Trophoblast cell (in vitro differentiated cells and primary cell): Measurements from ENCODE around the gene ZBTB7C.

Experiments used
- DNase-seq, 2 donors: peaks; one replicate each; pipeline ENCODE4 v3.0.0-alpha.2; 2016
- H2AFZ ChIP-seq: 2 replicates; pipeline ENCODE4 v1.6.1; 2013; ENCODE audit warnings: low read length, moderate library complexity, mild to moderate bottlenecking; ENCODE audit not compliant: insufficient read depth, poor library complexity
- H2AK5ac ChIP-seq: 2 replicates; pipeline ENCODE4 v1.6.1; 2013; ENCODE audit warnings: mild to moderate bottlenecking, low read length
- H2BK120ac ChIP-seq: 2 replicates; pipeline ENCODE4 v1.6.1; 2013; ENCODE audit warnings: low read length, mild to moderate bottlenecking, moderate library complexity; ENCODE audit not compliant: insufficient read depth, poor library complexity
- H2BK12ac ChIP-seq: 2 replicates; pipeline ENCODE4 v1.6.1; 2013; ENCODE audit warnings: mild to moderate bottlenecking, low read length, moderate library complexity
- H2BK5ac ChIP-seq: 2 replicates; pipeline ENCODE4 v1.6.1; 2013; ENCODE audit warnings: low read length, low read depth, moderate library complexity, mild to moderate bottlenecking; ENCODE audit not compliant: poor library complexity
- H3K14ac ChIP-seq: 2 replicates; pipeline ENCODE4 v1.6.1; 2013; ENCODE audit warnings: mild to moderate bottlenecking, low read length
- H3K18ac ChIP-seq: 2 replicates; pipeline ENCODE4 v1.6.1; 2013; ENCODE audit warnings: mild to moderate bottlenecking, low read length
- H3K23ac ChIP-seq: 2 replicates; pipeline ENCODE4 v1.6.1; 2013; ENCODE audit warnings: low read length
- H3K27ac ChIP-seq: 2 replicates; pipeline ENCODE4 v1.5.1; 2013; ENCODE audit warnings: low read depth, mild to moderate bottlenecking, inconsistent platforms, low read length, moderate library complexity
- H3K27me3 ChIP-seq: 2 replicates; pipeline ENCODE4 v1.6.1; 2013; ENCODE audit warnings: inconsistent platforms, mild to moderate bottlenecking, low read length, moderate library complexity; ENCODE audit not compliant: insufficient read depth
- H3K36me3 ChIP-seq, 2 experiments: 1 replicate in 1 of 2; 2 replicates in 1 of 2; pipeline ENCODE4 v1.6.1; 2013; ENCODE audit warnings: low read length in 2 of 2, mild to moderate bottlenecking in 2 of 2, moderate library complexity in 1 of 2; ENCODE audit not compliant: insufficient read depth in 2 of 2, control insufficient read depth in 1 of 2
- H3K4ac ChIP-seq: 2 replicates; pipeline ENCODE4 v1.6.1; 2013; ENCODE audit warnings: low read depth, mild to moderate bottlenecking, low read length, moderate library complexity
- H3K4me1 ChIP-seq, 2 experiments: 1 replicate in 1 of 2; 2 replicates in 1 of 2; pipeline ENCODE4 v1.6.1; 2013; ENCODE audit warnings: low read length in 2 of 2, mild to moderate bottlenecking in 2 of 2, moderate library complexity in 1 of 2; ENCODE audit not compliant: insufficient read depth in 2 of 2, control insufficient read depth in 1 of 2
- H3K4me2 ChIP-seq: 2 replicates; pipeline ENCODE4 v1.6.1; 2013; ENCODE audit warnings: inconsistent platforms, mild to moderate bottlenecking, low read length, moderate library complexity
- H3K4me3 ChIP-seq: 2 replicates; pipeline ENCODE4 v1.5.1; 2013; ENCODE audit warnings: mild to moderate bottlenecking, low read depth, low read length, inconsistent platforms
- H3K79me1 ChIP-seq: one replicate; pipeline ENCODE4 v1.6.1; 2013; ENCODE audit warnings: low read length
- H3K79me2 ChIP-seq: 2 replicates; pipeline ENCODE4 v1.6.1; 2013; ENCODE audit warnings: low read length, mild to moderate bottlenecking; ENCODE audit not compliant: control insufficient read depth, insufficient read depth, poor library complexity
- H3K9ac ChIP-seq: 2 replicates; pipeline ENCODE4 v1.6.1; 2013; ENCODE audit warnings: mild to moderate bottlenecking, low read length
- H3K9me3 ChIP-seq: 2 replicates; pipeline ENCODE4 v1.6.1; 2013; ENCODE audit warnings: low read depth, mild to moderate bottlenecking, control low read depth, inconsistent platforms, low read length; ENCODE audit not compliant: insufficient read depth
- H4K12ac ChIP-seq: 2 replicates; pipeline ENCODE4 v1.6.1; 2013; ENCODE audit warnings: low read depth, mild to moderate bottlenecking, low read length, moderate library complexity
- H4K8ac ChIP-seq: 2 replicates; pipeline ENCODE4 v1.6.1; 2013; ENCODE audit warnings: low read depth, mild to moderate bottlenecking, low read length, moderate library complexity
- H4K91ac ChIP-seq: one replicate; pipeline ENCODE4 v1.6.1; 2013; ENCODE audit warnings: low read depth, mild to moderate bottlenecking, low read length, moderate library complexity
- WGBS: extraction: QIAGEN DNeasy Blood & Tissue Kit; methylation state at CpG from one replicate; pipeline ENCODE4 v1.1.7; 2013; ENCODE audit warnings: missing lambda C conversion rate; ENCODE audit not compliant: insufficient read length, insufficient coverage; ENCODE audit errors: extremely low coverage; 5-methylcytosine and 5-hydroxymethylcytosine counted together

ZBTB7C gene

DNA sequence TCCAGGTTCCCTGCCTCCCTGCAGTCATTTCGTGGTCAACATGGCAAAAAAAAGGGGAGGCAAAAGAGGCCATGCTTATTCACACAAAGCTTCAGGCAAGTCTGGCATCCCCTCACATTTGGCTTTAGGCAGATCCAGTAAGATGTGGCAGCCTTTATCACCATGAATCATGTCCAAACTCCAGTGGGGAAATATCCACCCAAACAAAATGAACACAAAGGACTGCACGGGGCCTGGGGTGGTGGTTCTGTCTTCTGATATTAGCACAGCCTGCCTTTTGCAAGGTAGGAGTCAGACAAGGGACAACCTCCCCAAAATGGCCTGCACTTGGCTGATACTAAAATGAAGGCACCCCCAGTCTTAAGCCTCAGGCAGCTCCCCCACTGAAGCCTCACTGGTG lies 129.9 kb downstream of the ZBTB7C start:
- H4K91ac ChIP-seq, result no peak overlapping the region
- no peak overlapping the region for H4K12ac ChIP-seq
- H3K4me3 ChIP-seq, result no peak overlapping the region
- H2BK120ac ChIP-seq, result no peak overlapping the region
- H3K23ac ChIP-seq, result no peak overlapping the region
- no peak for DNase-seq
- peaks cover 2% of the 10 kb centered on the region for H3K9me3 ChIP-seq
- no peaks in the 10 kb centered on the region for H3K36me3 ChIP-seq
- H4K8ac ChIP-seq, result no peak overlapping the region
- no CpG with 5 or more reads among the region's 2 CpGs for WGBS
- no peak overlapping the region for H3K27ac ChIP-seq
- H3K79me1 ChIP-seq, result no peaks in the 10 kb centered on the region
- no peak overlapping the region for H3K4me2 ChIP-seq
- H3K4me1 ChIP-seq, result no peaks in the 10 kb centered on the region
- H3K4ac ChIP-seq, result no peak overlapping the region
- no peak overlapping the region for H3K9ac ChIP-seq
- no peak overlapping the region for H2BK5ac ChIP-seq
- H3K18ac ChIP-seq, result no peak overlapping the region
- H2BK12ac ChIP-seq, result no peak overlapping the region
- H3K14ac ChIP-seq, result no peak overlapping the region
- H2AFZ ChIP-seq, result no peak overlapping the region
- H3K79me2 ChIP-seq, result no peaks in the 10 kb centered on the region
- no peak overlapping the region for H2AK5ac ChIP-seq
- H3K27me3 ChIP-seq, result no peaks in the 10 kb centered on the region

DNA sequence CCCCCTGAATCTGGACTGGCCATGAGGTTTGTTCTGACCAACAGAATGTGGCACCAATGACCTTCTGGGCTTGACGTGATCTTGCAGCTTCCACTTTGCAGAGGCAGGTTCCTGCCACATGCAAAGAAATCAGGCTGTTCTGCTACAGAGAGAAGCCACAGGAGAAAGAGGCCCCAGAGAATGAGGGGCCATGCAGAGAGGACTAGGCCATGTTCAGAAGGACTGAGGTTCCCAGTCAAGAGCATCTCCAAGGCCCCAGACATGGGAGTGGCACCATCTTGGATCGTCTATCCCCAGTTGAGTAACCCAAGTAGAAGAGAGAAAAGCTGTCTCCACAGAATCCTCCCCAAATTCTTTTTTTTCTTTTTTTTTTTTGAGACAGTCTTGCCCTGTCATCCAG lies 131.1 kb downstream of the ZBTB7C start:
- Histone ChIP-seq H3K4me3 (no peak overlapping the region), H2AK5ac (no peak overlapping the region), H2AFZ (no peak overlapping the region), H3K23ac (no peak overlapping the region), H3K18ac (no peak overlapping the region), H3K27me3 (no peaks in the 10 kb centered on the region), H3K79me1 (no peaks in the 10 kb centered on the region), H2BK5ac (no peak overlapping the region), H3K79me2 (no peaks in the 10 kb centered on the region), H3K4ac (no peak overlapping the region), H4K91ac (no peak overlapping the region), H4K12ac (no peak overlapping the region), H3K4me1 (no peaks in the 10 kb centered on the region), H4K8ac (no peak overlapping the region), H3K9ac (no peak overlapping the region), H3K9me3 (peaks cover 2% of the 10 kb centered on the region), H3K27ac (no peak overlapping the region), H3K4me2 (no peak overlapping the region), H2BK12ac (no peak overlapping the region), H3K36me3 (no peaks in the 10 kb centered on the region), H2BK120ac (no peak overlapping the region), H3K14ac (no peak overlapping the region)
- WGBS, result no CpG with 5 or more reads among the region's 2 CpGs
- DNase-seq, result no peak

DNA sequence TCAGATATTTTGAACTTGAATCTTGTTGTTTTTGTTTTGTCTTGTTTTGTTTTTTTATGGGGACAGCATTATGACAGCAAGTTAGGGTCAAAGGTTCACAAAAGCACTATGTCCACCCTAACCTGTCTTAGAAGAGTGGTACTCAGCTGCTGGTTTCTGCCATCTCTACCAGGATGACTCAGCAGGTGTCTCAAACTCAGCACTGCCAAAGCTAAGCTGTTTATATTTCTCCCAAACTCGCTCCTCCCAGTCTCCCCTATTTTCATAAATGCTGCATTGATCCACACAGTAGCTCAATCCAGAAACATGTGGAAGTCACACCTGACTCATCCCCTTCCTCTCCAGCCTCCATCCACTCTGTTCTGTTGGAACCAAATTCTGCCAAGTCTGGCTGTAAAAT lies 134.9 kb downstream of the ZBTB7C start:
- WGBS, result no CpG with 5 or more reads among the region's 1 CpG
- H3K14ac ChIP-seq, result no peak overlapping the region
- H3K4me2 ChIP-seq, result no peak overlapping the region

DNA sequence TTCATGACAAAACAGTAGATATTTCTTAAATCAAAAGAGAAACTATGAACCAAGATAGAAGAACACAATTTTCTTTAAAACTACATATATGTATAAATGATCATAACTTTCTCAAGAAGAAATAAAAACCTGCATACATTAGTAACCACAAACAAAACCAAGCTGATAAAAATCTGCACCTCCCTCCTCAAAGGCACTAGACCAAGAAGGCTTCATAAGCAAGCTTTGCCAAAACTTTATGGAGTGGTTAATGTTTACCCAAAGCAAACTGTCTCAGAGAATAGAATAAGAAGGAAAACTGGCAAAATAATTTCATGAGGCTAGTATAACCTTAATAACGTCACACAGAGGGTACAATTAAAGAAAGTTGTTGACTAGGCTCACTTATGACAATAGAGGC lies 138.3 kb downstream of the ZBTB7C start:
- WGBS, result no CpG with 5 or more reads among the region's 1 CpG
- Histone ChIP-seq H4K12ac (no peak overlapping the region), H2AFZ (no peak overlapping the region), H3K36me3 (no peaks in the 10 kb centered on the region), H3K4me1 (no peaks in the 10 kb centered on the region), H3K9ac (no peak overlapping the region), H3K4me3 (no peak overlapping the region), H4K91ac (no peak overlapping the region), H3K9me3 (peaks cover 2% of the 10 kb centered on the region), H3K23ac (no peak overlapping the region), H2BK120ac (no peak overlapping the region), H2BK5ac (no peak overlapping the region), H2BK12ac (no peak overlapping the region), H3K27me3 (no peaks in the 10 kb centered on the region), H3K79me2 (no peaks in the 10 kb centered on the region), H4K8ac (no peak overlapping the region), H3K14ac (no peak overlapping the region), H2AK5ac (no peak overlapping the region), H3K4me2 (no peak overlapping the region), H3K79me1 (no peaks in the 10 kb centered on the region), H3K27ac (no peak overlapping the region), H3K18ac (no peak overlapping the region), H3K4ac (no peak overlapping the region)
- DNase-seq, result no peak

More for the DNA sequence above, 134.9 kb downstream of the ZBTB7C start:
- no peak overlapping the region for H3K23ac ChIP-seq
- no peaks in the 10 kb centered on the region for H3K27me3 ChIP-seq
- H3K9me3 ChIP-seq, result peaks cover 2% of the 10 kb centered on the region
- no peak overlapping the region for H4K8ac ChIP-seq
- no peak overlapping the region for H3K4me3 ChIP-seq
- no peak overlapping the region for H4K91ac ChIP-seq
- no peaks in the 10 kb centered on the region for H3K79me1 ChIP-seq
- H3K4ac ChIP-seq, result no peak overlapping the region
- no peaks in the 10 kb centered on the region for H3K4me1 ChIP-seq
- no peak overlapping the region for H2BK5ac ChIP-seq
- no peak overlapping the region for H2BK12ac ChIP-seq
- no peaks in the 10 kb centered on the region for H3K36me3 ChIP-seq
- no peak overlapping the region for H2AFZ ChIP-seq
- H3K79me2 ChIP-seq, result no peaks in the 10 kb centered on the region
- no peak overlapping the region for H3K27ac ChIP-seq
- no peak overlapping the region for H2AK5ac ChIP-seq
- no peak overlapping the region for H3K18ac ChIP-seq
- no peak for DNase-seq
- H2BK120ac ChIP-seq, result no peak overlapping the region
- no peak overlapping the region for H4K12ac ChIP-seq
- no peak overlapping the region for H3K9ac ChIP-seq
